Spleen (tissue), 11 donors: Measurements from ENCODE around the gene C19orf25. TPM values are rescaled to one million over a fixed set of nuclear protein-coding genes. Genes with fewer than 3 reads are reported as not detected.

Source experiments
- DNase-seq: peaks from one replicate; pipeline ENCODE4 v3.0.0-alpha.2; 2020
- H3K27ac ChIP-seq, 8 donors: fragments of 200-600 bp; sonication (generic) in 7 of 8; 1 replicate in 4 of 8; 2 replicates in 4 of 8; pipeline versions ENCODE4 v1.5.0 to v1.8.0; 2016 to 2021; ENCODE audit warnings: inconsistent platforms in 4 of 8, mild to moderate bottlenecking in 4 of 8, moderate library complexity in 1 of 8
- H3K27me3 ChIP-seq, 7 donors: fragments of 200-600 bp; sonication (generic) in 6 of 7; replicated peaks in 1 of 7; 1 replicate in 4 of 7; 2 replicates in 3 of 7; pipeline versions ENCODE4 v1.5.0 to v1.8.0; 2016 to 2021; ENCODE audit warnings: inconsistent platforms in 3 of 7, mild to moderate bottlenecking in 1 of 7
- H3K36me3 ChIP-seq, 6 donors: fragments of 200-600 bp; sonication (generic) in 5 of 6; 1 replicate in 4 of 6; 2 replicates in 2 of 6; pipeline versions ENCODE4 v1.5.0 to v1.8.0; 2016 to 2021; ENCODE audit warnings: inconsistent platforms in 2 of 6
- H3K4me1 ChIP-seq, 6 donors: fragments of 200-600 bp; sonication (generic) in 5 of 6; 1 replicate in 3 of 6; 2 replicates in 3 of 6; pipeline versions ENCODE4 v1.5.0 to v1.8.0; 2016 to 2021; ENCODE audit warnings: inconsistent platforms in 3 of 6
- H3K4me3 ChIP-seq, 8 donors: fragments of 200-600 bp; sonication (generic) in 7 of 8; 1 replicate in 4 of 8; 2 replicates in 4 of 8; pipeline versions ENCODE4 v1.5.0 to v1.8.0; 2016 to 2021; ENCODE audit warnings: inconsistent platforms in 4 of 8, mild to moderate bottlenecking in 4 of 8, moderate library complexity in 2 of 8
- H3K9me3 ChIP-seq, 8 donors: fragments of 200-600 bp; sonication (generic) in 7 of 8; 1 replicate in 4 of 8; 2 replicates in 4 of 8; pipeline versions ENCODE4 v1.5.0 to v1.8.0; 2016 to 2021; ENCODE audit warnings: inconsistent platforms in 4 of 8
- CTCF ChIP-seq, 11 experiments: fragments of 200-600 bp in 7 of 11; fragments of 450-650 bp in 4 of 11; sonication (generic) in 4 of 11; IDR thresholded peaks in 8 of 11; conservative IDR thresholded peaks in 3 of 11; 1 replicate in 7 of 11; 2 replicates in 4 of 11; pipeline versions ENCODE4 v1.4.0 to v1.8.0; 2016 to 2021; ENCODE audit warnings: antibody characterized with exemption in 11 of 11, inconsistent platforms in 4 of 11, mild to moderate bottlenecking in 1 of 11
- POLR2A ChIP-seq, 3 donors: fragments of 450-650 bp; IDR thresholded peaks; one replicate each; pipeline ENCODE4 v1.5.1; 2017; ENCODE audit warnings: antibody characterized with exemption in 3 of 3, mild to moderate bottlenecking in 1 of 3
- POLR2AphosphoS5 ChIP-seq, 3 donors: sonication (generic); formaldehyde crosslinking; IDR thresholded peaks; one replicate each; pipeline ENCODE4 v1.5.1; 2017; ENCODE audit warnings: antibody characterized with exemption in 3 of 3
- WGBS, 5 donors: extraction: QIAGEN DNeasy Blood & Tissue Kit in 3 of 5; methylation state at CpG; one replicate each; pipeline versions ENCODE4 v1.1.5 to v1.1.7; 2013 to 2018; 5-methylcytosine and 5-hydroxymethylcytosine counted together
- intact Hi-C: fragments of 100-400 bp; cut with DNase I; formaldehyde crosslinking; loops from one replicate; pipeline ENCODE4 v1.15.0; 2023; ENCODE audit warnings: low total_unique reads
- polyA plus RNA-seq, 3 donors: library from polyadenylated mRNA; stranded (reverse); fragments of 200-250 nt; gene quantifications; one replicate each; pipeline ENCODE4 v1.2.1, GENCODE V29; 2013
- total RNA-seq, 7 donors: library from RNA; depleted of rRNA in 3 of 7; stranded (reverse); fragments of >200 nt in 3 of 7; fragmentation: NEBNext Ultra II Directional in 4 of 7; extraction: Animal tissue kit (Norgen Biotek cat#: 25700) in 4 of 7; gene quantifications; one replicate each; pipeline versions ENCODE4 v1.1.0 to v1.2.1, GENCODE V29; 2016 to 2021
- donor health status: healthy with polysubstance abuse.
- donor health status: DM: no; HTN: no; CAD: no; lungs with moderate emphysema.
- donor health status: DM: no; HTN: no; CAD: no.
- donor health status: Bipolar disorder and iron deficiency.
- donor health status: healthy.
- donor health status: DM: no; HTN: no; CAD: no.
- donor health status: DM: yes; HTN: yes; CAD: no.

The C19orf25 gene
- total and polyA plus RNA-seq, 10 donors = 24.7 to 56.6 (median 39.5) TPM

DNA sequence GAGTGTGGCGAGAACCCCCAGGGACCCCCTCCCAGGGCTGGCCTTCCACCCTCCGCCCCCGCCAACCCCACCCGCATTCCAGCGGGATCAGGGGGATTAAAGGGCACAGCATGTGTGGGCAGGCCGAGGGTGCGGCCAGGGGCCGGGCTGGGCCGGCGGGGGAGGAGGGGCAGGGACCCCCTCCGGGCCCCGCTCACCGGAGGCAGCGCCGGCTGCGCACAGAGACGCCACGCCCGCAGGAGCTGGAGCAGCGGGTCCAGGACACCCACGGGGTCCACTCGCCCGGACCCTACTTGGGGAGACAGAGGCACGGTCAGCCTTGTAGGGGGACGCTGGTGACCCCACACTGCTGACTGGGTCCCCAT lies 31.4 kb upstream of the C19orf25 start:
- TF ChIP-seq POLR2A (IDR thresholded peaks at IDR 0.05) = no peak
- no peak for TF ChIP-seq POLR2AphosphoS5 (IDR thresholded peaks at IDR 0.05)
- no peak for TF ChIP-seq CTCF (IDR thresholded peaks at IDR 0.05 in 8 of 11, conservative IDR thresholded peaks at IDR 0.05 in 3 of 11)
- H3K4me1 ChIP-seq = peaks cover 9 to 40% (median 26%) of the 10 kb centered on the region in 6 donors
- no peak overlapping the region for H3K27ac ChIP-seq
- no peak for DNase-seq
- 23 to 47% (median 31%) methylated on average over 11 to 25 of the region's 25 CpGs for WGBS, 5 donors
- H3K9me3 ChIP-seq = peaks cover 0 to 9% (median 0%) of the 10 kb centered on the region in 8 donors
- intact Hi-C loops = no loop called here
- peaks cover 0 to 96% (median 46%) of the 10 kb centered on the region in 7 donors for H3K27me3 ChIP-seq
- H3K4me3 ChIP-seq = no peak overlapping the region
- no peaks in the 10 kb centered on the region for H3K36me3 ChIP-seq

- H3K4me1 ChIP-seq = peaks cover 9 to 40% (median 26%) of the 10 kb centered on the region in 6 donors
- WGBS, 5 donors = 38 to 53% (median 46%) methylated on average over 11 of the region's 11 CpGs
- TF ChIP-seq POLR2AphosphoS5 (IDR thresholded peaks at IDR 0.05) (no peak), CTCF (IDR thresholded peaks at IDR 0.05 in 8 of 11, conservative IDR thresholded peaks at IDR 0.05 in 3 of 11) (no peak), POLR2A (IDR thresholded peaks at IDR 0.05) (no peak)
- no peak overlapping the region for H3K27ac ChIP-seq
- H3K36me3 ChIP-seq = no peaks in the 10 kb centered on the region
- no peak overlapping the region for H3K4me3 ChIP-seq
- peaks cover 0 to 96% (median 40%) of the 10 kb centered on the region in 7 donors for H3K27me3 ChIP-seq
- DNase-seq = no peak
- H3K9me3 ChIP-seq = peaks cover 0 to 9% (median 0%) of the 10 kb centered on the region in 8 donors
- intact Hi-C loops = no loop called here
Measured at GRCh38 chr19:1509602-1510441, 30.8 kb upstream of the C19orf25 start.

DNA sequence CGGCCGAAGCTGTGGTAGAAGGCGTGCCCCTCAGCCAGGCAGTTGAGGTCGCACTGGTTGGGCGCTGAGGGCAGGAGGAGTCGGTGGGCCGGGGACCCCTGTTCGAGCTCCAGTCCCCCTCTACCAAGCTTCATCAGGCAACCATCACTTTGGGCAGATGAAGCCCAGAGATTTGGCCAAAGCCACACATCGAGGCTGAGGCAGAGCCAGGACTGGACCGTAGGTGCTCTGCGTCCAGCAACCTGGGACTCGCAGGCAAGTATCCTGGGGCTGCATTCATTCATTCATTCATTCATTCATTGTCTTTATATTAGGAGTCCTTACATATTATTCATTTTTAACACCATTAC lies 29.5 kb upstream of the C19orf25 start:
- H3K27me3 ChIP-seq = peaks cover 0 to 96% (median 38%) of the 10 kb centered on the region in 7 donors
- no peaks in the 10 kb centered on the region for H3K36me3 ChIP-seq
- no peak for DNase-seq
- TF ChIP-seq POLR2AphosphoS5 (IDR thresholded peaks at IDR 0.05) (no peak), CTCF (IDR thresholded peaks at IDR 0.05 in 8 of 11, conservative IDR thresholded peaks at IDR 0.05 in 3 of 11) (no peak)
- intact Hi-C loops = no loop called here
- H3K4me1 ChIP-seq = peaks cover 7 to 39% (median 23%) of the 10 kb centered on the region in 6 donors
- H3K9me3 ChIP-seq = peaks cover 0 to 9% (median 0%) of the 10 kb centered on the region in 8 donors
- peak overlapping the region in 4 of 8 donors; percentile 63 to 85 (median 74) for H3K27ac ChIP-seq
- H3K4me3 ChIP-seq = peak overlapping the region in 6 of 8 donors; percentile 21 to 69 (median 38)
- 22 to 52% (median 41%) methylated on average over 11 to 12 of the region's 12 CpGs for WGBS, 5 donors

- 2 to 3% (median 3%) methylated on average over 38 to 46 of the region's 46 CpGs for WGBS, 5 donors
Measured at GRCh38 chr19:1507763-1508506, 28.9 kb upstream of the C19orf25 start.

More at GRCh38 chr19:1507763-1508506, 28.9 kb upstream of the C19orf25 start:
- Histone ChIP-seq H3K4me3 (peak overlapping the region in 7 of 8 donors; percentile 21 to 69 (median 37)), H3K4me1 (peaks cover 8 to 39% (median 25%) of the 10 kb centered on the region in 6 donors), H3K27me3 (peaks cover 0 to 96% (median 38%) of the 10 kb centered on the region in 7 donors), H3K9me3 (peaks cover 0 to 9% (median 0%) of the 10 kb centered on the region in 8 donors), H3K36me3 (no peaks in the 10 kb centered on the region), H3K27ac (peak overlapping the region in 7 of 8 donors; percentile 59 to 85 (median 72))
- TF ChIP-seq POLR2A (IDR thresholded peaks at IDR 0.05) = no peak
- peak; percentile 40 to 70 (median 67) for TF ChIP-seq POLR2AphosphoS5 (IDR thresholded peaks at IDR 0.05)
- DNase-seq = peak; percentile 92
- intact Hi-C loops = no loop called here
